ENCODE data around the gene PCSK4.

The PCSK4 gene

GRCh38 chr19:1457031-1457739, 33.0 kb downstream of the PCSK4 start:
- Histone ChIP-seq H3K9ac (ENCODE audit: low read length) (no peak overlapping the region), H3K36me3 (ENCODE audit: low read length) (no peaks in the 10 kb centered on the region), H3K4me3 (ENCODE audit: insufficient read depth, low read length, poor library complexity, severe bottlenecking) (no peak overlapping the region), H3K4me2 (ENCODE audit: low read depth, low read length, poor library complexity, severe bottlenecking) (no peak overlapping the region), H3K9me2 (replicated peaks; ENCODE audit: insufficient read depth, low read length) (no peaks in the 10 kb centered on the region), H3K9me3 (ENCODE audit: insufficient read depth, low read length) (no peaks in the 10 kb centered on the region), H3F3A (ENCODE audit: insufficient read depth) (no peaks in the 10 kb centered on the region), H3K79me2 (ENCODE audit: insufficient read depth, low read length) (no peaks in the 10 kb centered on the region), H4K20me1 (ENCODE audit: low read depth, low read length) (no peaks in the 10 kb centered on the region), H3K27ac (ENCODE audit: low read depth, low read length) (no peak overlapping the region), H3K27me3 (ENCODE audit: low read length) (no peaks in the 10 kb centered on the region), H2AFZ (ENCODE audit: low read depth, low read length, severe bottlenecking) (no peak overlapping the region)
- TF ChIP-seq EZH2phosphoT487 (conservative IDR thresholded peaks at IDR 0.05; ENCODE audit: low read length) (no peak), CTCF (IDR thresholded peaks at IDR 0.05; ENCODE audit: insufficient read depth, low read length, poor library complexity, severe bottlenecking) (no peak)

- H3K9me3 ChIP-seq (ENCODE audit: insufficient read depth, low read length) = no peaks in the 10 kb centered on the region
- H4K20me1 ChIP-seq (ENCODE audit: low read depth, low read length) = no peaks in the 10 kb centered on the region
- H3K79me2 ChIP-seq (ENCODE audit: insufficient read depth, low read length) = no peaks in the 10 kb centered on the region
- no peak overlapping the region for H3K4me2 ChIP-seq (ENCODE audit: low read depth, low read length, poor library complexity, severe bottlenecking)
- H3F3A ChIP-seq (ENCODE audit: insufficient read depth) = no peaks in the 10 kb centered on the region
- H3K27me3 ChIP-seq (ENCODE audit: low read length) = no peaks in the 10 kb centered on the region
- H3K27ac ChIP-seq (ENCODE audit: low read depth, low read length) = no peak overlapping the region
- no peaks in the 10 kb centered on the region for H3K9me2 ChIP-seq (replicated peaks; ENCODE audit: insufficient read depth, low read length)
- no peak overlapping the region for H3K4me3 ChIP-seq (ENCODE audit: insufficient read depth, low read length, poor library complexity, severe bottlenecking)
- TF ChIP-seq EZH2phosphoT487 (conservative IDR thresholded peaks at IDR 0.05; ENCODE audit: low read length) = no peak
- TF ChIP-seq CTCF (IDR thresholded peaks at IDR 0.05; ENCODE audit: insufficient read depth, low read length, poor library complexity, severe bottlenecking) = no peak
- H3K36me3 ChIP-seq (ENCODE audit: low read length) = no peaks in the 10 kb centered on the region
- no peak overlapping the region for H2AFZ ChIP-seq (ENCODE audit: low read depth, low read length, severe bottlenecking)
- H3K9ac ChIP-seq (ENCODE audit: low read length) = no peak overlapping the region
These were observed 33.8 kb downstream of the PCSK4 start for GRCh38 chr19:1456121-1456900.

- H3F3A ChIP-seq (ENCODE audit: insufficient read depth) = no peaks in the 10 kb centered on the region
- H3K79me2 ChIP-seq (ENCODE audit: insufficient read depth, low read length) = no peaks in the 10 kb centered on the region
- no peak overlapping the region for H2AFZ ChIP-seq (ENCODE audit: low read depth, low read length, severe bottlenecking)
- H3K27ac ChIP-seq (ENCODE audit: low read depth, low read length) = no peak overlapping the region
- H3K9me2 ChIP-seq (replicated peaks; ENCODE audit: insufficient read depth, low read length) = no peaks in the 10 kb centered on the region
- no peak overlapping the region for H3K9ac ChIP-seq (ENCODE audit: low read length)
- TF ChIP-seq EZH2phosphoT487 (conservative IDR thresholded peaks at IDR 0.05; ENCODE audit: low read length) = no peak
- no peak for TF ChIP-seq CTCF (IDR thresholded peaks at IDR 0.05; ENCODE audit: insufficient read depth, low read length, poor library complexity, severe bottlenecking)
- peak overlapping the region; percentile 4 for H3K4me2 ChIP-seq (ENCODE audit: low read depth, low read length, poor library complexity, severe bottlenecking)
- H4K20me1 ChIP-seq (ENCODE audit: low read depth, low read length) = no peaks in the 10 kb centered on the region
- H3K36me3 ChIP-seq (ENCODE audit: low read length) = no peaks in the 10 kb centered on the region
- no peaks in the 10 kb centered on the region for H3K27me3 ChIP-seq (ENCODE audit: low read length)
- H3K4me3 ChIP-seq (ENCODE audit: insufficient read depth, low read length, poor library complexity, severe bottlenecking) = no peak overlapping the region
- H3K9me3 ChIP-seq (ENCODE audit: insufficient read depth, low read length) = no peaks in the 10 kb centered on the region
These were observed 34.6 kb downstream of the PCSK4 start for GRCh38 chr19:1455336-1456120.

Data from SU-DHL-6 (cell line).